ENCODE results near the gene CREB3.

CREB3 gene

DNA sequence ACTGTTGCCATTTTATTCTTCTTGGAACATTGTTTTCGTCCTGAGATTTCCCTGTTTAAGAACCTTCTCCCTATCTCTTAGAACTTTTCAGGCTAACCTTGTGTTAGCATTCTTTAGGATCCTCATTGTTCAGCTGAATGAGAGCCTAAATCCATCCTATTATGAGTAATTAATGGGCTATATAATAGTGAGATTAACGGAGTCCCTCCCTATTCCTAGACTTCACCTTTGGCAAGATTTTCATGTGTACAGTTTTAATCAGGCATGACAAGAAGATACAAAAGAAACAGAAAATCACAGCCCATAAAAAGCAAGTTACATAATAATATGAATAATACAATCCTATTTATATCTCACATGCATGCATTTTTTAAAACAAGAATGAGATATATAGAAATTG, 30.7 kb downstream of the CREB3 start:
- no peak for TF ChIP-seq TCF12 (IDR thresholded peaks at IDR 0.05; ENCODE audit: low read depth)
- no peak for TF ChIP-seq CREB1 (IDR thresholded peaks at IDR 0.05; ENCODE audit: low read depth)
- no peak for TF ChIP-seq TEAD4 (IDR thresholded peaks at IDR 0.05)
- TF ChIP-seq, protein P1, sequence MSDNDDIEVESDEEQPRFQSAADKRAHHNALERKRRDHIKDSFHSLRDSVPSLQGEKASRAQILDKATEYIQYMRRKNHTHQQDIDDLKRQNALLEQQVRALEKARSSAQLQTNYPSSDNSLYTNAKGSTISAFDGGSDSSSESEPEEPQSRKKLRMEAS (IDR thresholded peaks at IDR 0.05), result no peak
- no peak for TF ChIP-seq CEBPB (IDR thresholded peaks at IDR 0.05)
- TF ChIP-seq, protein P2, sequence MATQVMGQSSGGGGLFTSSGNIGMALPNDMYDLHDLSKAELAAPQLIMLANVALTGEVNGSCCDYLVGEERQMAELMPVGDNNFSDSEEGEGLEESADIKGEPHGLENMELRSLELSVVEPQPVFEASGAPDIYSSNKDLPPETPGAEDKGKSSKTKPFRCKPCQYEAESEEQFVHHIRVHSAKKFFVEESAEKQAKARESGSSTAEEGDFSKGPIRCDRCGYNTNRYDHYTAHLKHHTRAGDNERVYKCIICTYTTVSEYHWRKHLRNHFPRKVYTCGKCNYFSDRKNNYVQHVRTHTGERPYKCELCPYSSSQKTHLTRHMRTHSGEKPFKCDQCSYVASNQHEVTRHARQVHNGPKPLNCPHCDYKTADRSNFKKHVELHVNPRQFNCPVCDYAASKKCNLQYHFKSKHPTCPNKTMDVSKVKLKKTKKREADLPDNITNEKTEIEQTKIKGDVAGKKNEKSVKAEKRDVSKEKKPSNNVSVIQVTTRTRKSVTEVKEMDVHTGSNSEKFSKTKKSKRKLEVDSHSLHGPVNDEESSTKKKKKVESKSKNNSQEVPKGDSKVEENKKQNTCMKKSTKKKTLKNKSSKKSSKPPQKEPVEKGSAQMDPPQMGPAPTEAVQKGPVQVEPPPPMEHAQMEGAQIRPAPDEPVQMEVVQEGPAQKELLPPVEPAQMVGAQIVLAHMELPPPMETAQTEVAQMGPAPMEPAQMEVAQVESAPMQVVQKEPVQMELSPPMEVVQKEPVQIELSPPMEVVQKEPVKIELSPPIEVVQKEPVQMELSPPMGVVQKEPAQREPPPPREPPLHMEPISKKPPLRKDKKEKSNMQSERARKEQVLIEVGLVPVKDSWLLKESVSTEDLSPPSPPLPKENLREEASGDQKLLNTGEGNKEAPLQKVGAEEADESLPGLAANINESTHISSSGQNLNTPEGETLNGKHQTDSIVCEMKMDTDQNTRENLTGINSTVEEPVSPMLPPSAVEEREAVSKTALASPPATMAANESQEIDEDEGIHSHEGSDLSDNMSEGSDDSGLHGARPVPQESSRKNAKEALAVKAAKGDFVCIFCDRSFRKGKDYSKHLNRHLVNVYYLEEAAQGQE (IDR thresholded peaks at IDR 0.05; ENCODE audit: low read depth), result no peak
- TF ChIP-seq, protein P3, sequence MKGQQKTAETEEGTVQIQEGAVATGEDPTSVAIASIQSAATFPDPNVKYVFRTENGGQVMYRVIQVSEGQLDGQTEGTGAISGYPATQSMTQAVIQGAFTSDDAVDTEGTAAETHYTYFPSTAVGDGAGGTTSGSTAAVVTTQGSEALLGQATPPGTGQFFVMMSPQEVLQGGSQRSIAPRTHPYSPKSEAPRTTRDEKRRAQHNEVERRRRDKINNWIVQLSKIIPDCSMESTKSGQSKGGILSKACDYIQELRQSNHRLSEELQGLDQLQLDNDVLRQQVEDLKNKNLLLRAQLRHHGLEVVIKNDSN (IDR thresholded peaks at IDR 0.05), result no peak
- no peak for TF ChIP-seq EP300 (IDR thresholded peaks at IDR 0.05; ENCODE audit: borderline replicate concordance)
- TF ChIP-seq NFIC (IDR thresholded peaks at IDR 0.05), result no peak
- TF ChIP-seq RAD21 (IDR thresholded peaks at IDR 0.05; ENCODE audit: low read depth), result no peak
- TF ChIP-seq YY1 (IDR thresholded peaks at IDR 0.05; ENCODE audit: low read depth), result no peak
- TF ChIP-seq ZBTB7A (IDR thresholded peaks at IDR 0.05; ENCODE audit: low read depth), result no peak
- TF ChIP-seq TAF1 (IDR thresholded peaks at IDR 0.05; ENCODE audit: low read depth), result no peak
- TF ChIP-seq FOXM1 (IDR thresholded peaks at IDR 0.05; ENCODE audit: borderline replicate concordance, low read depth), result no peak
- TF ChIP-seq EGR1 (IDR thresholded peaks at IDR 0.05), result no peak

DNA sequence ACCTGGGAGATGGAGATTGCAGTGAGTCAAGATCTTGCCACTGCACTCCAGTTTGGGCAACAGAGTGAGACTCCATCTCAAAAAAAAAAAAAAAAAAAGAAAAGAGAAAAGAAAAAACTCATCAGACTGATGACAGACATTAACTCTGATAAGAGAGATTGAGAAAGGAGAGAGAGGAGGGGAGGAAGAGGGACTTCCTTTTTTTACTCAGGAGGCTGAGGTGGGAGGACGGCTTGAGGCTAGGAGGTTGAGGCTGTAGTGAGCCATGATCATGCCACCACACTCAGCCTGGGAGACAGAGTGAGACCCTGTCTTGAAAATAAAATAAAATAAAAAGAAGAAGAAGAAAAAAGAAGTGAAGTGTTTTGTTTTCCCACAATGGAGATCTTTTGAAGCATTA, 31.3 kb downstream of the CREB3 start:
- TF ChIP-seq, protein P1 (IDR thresholded peaks at IDR 0.05), result no peak
- TF ChIP-seq, protein P3 (IDR thresholded peaks at IDR 0.05), result no peak
- TF ChIP-seq EGR1 (IDR thresholded peaks at IDR 0.05), result no peak
- no peak for TF ChIP-seq NFIC (IDR thresholded peaks at IDR 0.05)
- TF ChIP-seq CREB1 (IDR thresholded peaks at IDR 0.05; ENCODE audit: low read depth), result no peak
- TF ChIP-seq CEBPB (IDR thresholded peaks at IDR 0.05), result no peak
- TF ChIP-seq TAF1 (IDR thresholded peaks at IDR 0.05; ENCODE audit: low read depth), result no peak
- no peak for TF ChIP-seq TEAD4 (IDR thresholded peaks at IDR 0.05)
- TF ChIP-seq, protein P2 (IDR thresholded peaks at IDR 0.05; ENCODE audit: low read depth), result no peak
- TF ChIP-seq RAD21 (IDR thresholded peaks at IDR 0.05; ENCODE audit: low read depth), result no peak
- TF ChIP-seq ZBTB7A (IDR thresholded peaks at IDR 0.05; ENCODE audit: low read depth), result no peak
- TF ChIP-seq FOXM1 (IDR thresholded peaks at IDR 0.05; ENCODE audit: borderline replicate concordance, low read depth), result no peak
- TF ChIP-seq EP300 (IDR thresholded peaks at IDR 0.05; ENCODE audit: borderline replicate concordance), result no peak
- TF ChIP-seq YY1 (IDR thresholded peaks at IDR 0.05; ENCODE audit: low read depth), result no peak
- no peak for TF ChIP-seq TCF12 (IDR thresholded peaks at IDR 0.05; ENCODE audit: low read depth)

DNA sequence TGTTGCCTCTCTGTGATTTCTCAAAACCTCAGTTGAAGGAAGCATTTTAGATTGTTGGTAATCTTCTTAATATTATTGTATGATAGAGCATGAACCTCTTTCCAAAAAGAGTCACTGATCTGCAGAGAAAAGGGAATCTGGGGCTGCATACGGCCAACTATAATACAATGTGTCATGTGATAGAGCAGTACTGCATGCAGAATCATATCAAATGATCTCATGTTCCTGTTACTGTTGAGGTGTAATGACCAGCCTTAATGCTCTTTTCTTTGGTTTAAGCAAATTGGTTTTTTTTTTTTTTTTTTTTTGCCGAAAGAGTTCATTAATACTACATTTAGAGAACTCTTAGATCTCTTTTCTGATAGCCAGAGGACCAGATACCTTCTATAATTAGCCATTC, 34.5 kb downstream of the CREB3 start:
- TF ChIP-seq EP300 (IDR thresholded peaks at IDR 0.05; ENCODE audit: borderline replicate concordance) (no peak), FOXM1 (IDR thresholded peaks at IDR 0.05; ENCODE audit: borderline replicate concordance, low read depth) (no peak), CEBPB (IDR thresholded peaks at IDR 0.05) (no peak), EGR1 (IDR thresholded peaks at IDR 0.05) (no peak), CREB1 (IDR thresholded peaks at IDR 0.05; ENCODE audit: low read depth) (no peak)

DNA sequence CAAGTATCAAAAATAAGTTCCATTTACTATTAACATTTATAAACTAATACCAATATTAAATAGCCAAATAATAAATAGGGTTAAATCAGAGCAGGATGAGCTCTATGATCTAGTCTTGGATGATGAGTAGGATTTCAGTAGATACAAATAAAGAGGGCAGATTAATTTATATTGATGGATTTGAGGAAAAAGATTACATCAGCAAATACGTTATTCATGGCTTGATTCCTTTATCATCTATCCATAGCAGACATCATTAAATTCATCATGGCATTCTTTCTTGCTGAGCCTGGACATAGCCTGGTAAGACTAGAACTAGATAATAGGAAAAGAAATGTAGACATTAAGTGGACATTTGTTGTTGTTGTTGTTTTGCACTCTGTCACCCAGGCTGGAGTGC, 35.0 kb downstream of the CREB3 start:
- TF ChIP-seq TEAD4 (IDR thresholded peaks at IDR 0.05) (no peak), NFIC (IDR thresholded peaks at IDR 0.05) (no peak), ZBTB7A (IDR thresholded peaks at IDR 0.05; ENCODE audit: low read depth) (no peak), RAD21 (IDR thresholded peaks at IDR 0.05; ENCODE audit: low read depth) (no peak), FOXM1 (IDR thresholded peaks at IDR 0.05; ENCODE audit: borderline replicate concordance, low read depth) (no peak), EGR1 (IDR thresholded peaks at IDR 0.05) (no peak), TAF1 (IDR thresholded peaks at IDR 0.05; ENCODE audit: low read depth) (no peak), EP300 (IDR thresholded peaks at IDR 0.05; ENCODE audit: borderline replicate concordance) (no peak)
- TF ChIP-seq, protein P1 (IDR thresholded peaks at IDR 0.05), result no peak
- TF ChIP-seq, protein P3 (IDR thresholded peaks at IDR 0.05), result no peak

DNA sequence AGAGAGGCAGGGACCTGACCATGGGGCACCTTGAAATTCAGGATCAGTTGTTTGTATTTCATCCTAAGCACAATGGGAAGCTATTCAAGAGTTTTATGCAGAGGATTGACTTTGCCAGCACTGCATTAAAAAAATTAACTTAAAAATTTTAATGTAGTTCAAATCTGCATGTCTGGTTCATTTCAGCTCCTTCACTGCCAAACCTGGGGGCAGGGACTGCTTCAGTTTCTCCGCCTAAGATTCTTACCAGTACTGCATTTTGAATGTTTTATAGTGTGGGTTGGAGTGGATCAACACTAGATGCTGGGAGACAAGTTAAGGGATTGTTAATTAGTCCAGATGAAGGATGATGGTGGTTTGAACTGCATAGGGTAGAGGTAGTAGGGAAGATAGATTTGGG, 37.3 kb downstream of the CREB3 start:
- TF ChIP-seq, protein P2 (IDR thresholded peaks at IDR 0.05; ENCODE audit: low read depth), result no peak
- TF ChIP-seq TAF1 (IDR thresholded peaks at IDR 0.05; ENCODE audit: low read depth), result no peak
- no peak for TF ChIP-seq ZBTB7A (IDR thresholded peaks at IDR 0.05; ENCODE audit: low read depth)

Data from Ishikawa (cell line).